B cell (primary cell): ENCODE data around the gene C6orf89. TPM values are rescaled to one million over a fixed set of nuclear protein-coding genes. Genes with fewer than 3 reads are reported as not detected.

Source experiments
- ATAC-seq: fragments of 200-7000 bp; cut with Tn5 transposase; one replicate; pipeline ENCODE4 v1.10.0; 2021; ENCODE audit warnings: low read depth, mild to moderate bottlenecking, moderate number of reproducible peaks, moderate library complexity
- CTCF ChIA-PET: fragments of 350-600 bp; sonication (Branson Sonifier 250); formaldehyde crosslinking; loops from one replicate; lab custom pipeline; 2021; ENCODE audit warnings: antibody characterized with exemption, inconsistent platforms; lab: Charles Lee
- POLR2A ChIA-PET: fragments of 350-600 bp; sonication (Branson Sonifier 250); formaldehyde crosslinking; loops from one replicate; lab custom pipeline; 2021; ENCODE audit warnings: antibody characterized with exemption; lab: Charles Lee
- DNase-seq: peaks from one replicate; pipeline ENCODE4 v3.0.0; 2013
- H2AFZ ChIP-seq: 2 replicates; pipeline ENCODE4 v1.6.1; 2012; ENCODE audit warnings: mild to moderate bottlenecking, low read depth, low read length; ENCODE audit not compliant: insufficient read depth, poor library complexity, severe bottlenecking
- H3K27ac ChIP-seq, 2 donors: 1 replicate in 1 of 2; 2 replicates in 1 of 2; pipeline ENCODE4 v1.5.1; 2012 to 2013; ENCODE audit warnings: low read length in 2 of 2, mild to moderate bottlenecking in 2 of 2, moderate library complexity in 1 of 2
- H3K27me3 ChIP-seq, 4 experiments: fragments of 200-600 bp in 1 of 4; sonication (generic) in 1 of 4; replicated peaks in 1 of 4; 1 replicate in 2 of 4; 2 replicates in 2 of 4; pipeline versions ENCODE4 v1.6.1 to v1.7.0; 2013 to 2016; ENCODE audit warnings: low read length in 3 of 4, mild to moderate bottlenecking in 2 of 4, mixed read lengths in 1 of 4, moderate library complexity in 1 of 4; ENCODE audit not compliant: insufficient read depth in 4 of 4, control insufficient read depth in 3 of 4; ENCODE audit errors: control extremely low read depth in 1 of 4
- H3K36me3 ChIP-seq, 2 experiments: replicated peaks in 1 of 2; 1 replicate in 1 of 2; 2 replicates in 1 of 2; pipeline versions ENCODE4 v1.6.1 to v1.7.1; 2013; ENCODE audit warnings: low read length in 1 of 2; ENCODE audit not compliant: insufficient read depth in 2 of 2, control insufficient read depth in 1 of 2; ENCODE audit errors: control extremely low read depth in 1 of 2, extremely low read depth in 1 of 2
- H3K4me1 ChIP-seq, 2 donors: fragments of 200-600 bp in 1 of 2; sonication (generic) in 1 of 2; 1 replicate in 1 of 2; 2 replicates in 1 of 2; pipeline versions ENCODE4 v1.5.1 to v1.6.1; 2013 to 2017; ENCODE audit warnings: low read length in 2 of 2; ENCODE audit not compliant: control insufficient read depth in 2 of 2, insufficient read depth in 2 of 2
- H3K4me2 ChIP-seq: replicated peaks from 2 replicates; pipeline ENCODE3; 2012; ENCODE audit warnings: mild to moderate bottlenecking, low read depth, low read length; ENCODE audit not compliant: poor library complexity, severe bottlenecking
- H3K4me3 ChIP-seq, 5 experiments: fragments of 200-600 bp in 1 of 5; sonication (generic) in 1 of 5; 1 replicate in 3 of 5; 2 replicates in 2 of 5; pipeline versions ENCODE4 v1.5.1 to v1.7.0; 2011 to 2016; ENCODE audit warnings: low read length in 4 of 5, mild to moderate bottlenecking in 4 of 5, low read depth in 2 of 5, control low read depth in 1 of 5, moderate library complexity in 1 of 5; ENCODE audit not compliant: insufficient read depth in 1 of 5; ENCODE audit errors: control extremely low read depth in 1 of 5, extremely low read depth in 1 of 5
- H3K79me2 ChIP-seq: fragments of 200-600 bp; sonication (generic); one replicate; pipeline ENCODE4 v1.6.0; 2016; ENCODE audit warnings: low read length; ENCODE audit not compliant: control insufficient read depth, insufficient read depth
- H3K9ac ChIP-seq: fragments of 200-600 bp; sonication (generic); 2 replicates; pipeline ENCODE4 v1.6.1; 2017; ENCODE audit warnings: mild to moderate bottlenecking, low read length, moderate library complexity
- H3K9me3 ChIP-seq, 3 donors: one replicate each; pipeline versions ENCODE4 v1.6.1 to v1.7.1; 2013; ENCODE audit warnings: low read length in 2 of 3; ENCODE audit not compliant: control insufficient read depth in 2 of 3, insufficient read depth in 1 of 3; ENCODE audit errors: control extremely low read depth in 1 of 3
- H4K20me1 ChIP-seq: 2 replicates; pipeline ENCODE4 v1.6.0; 2012; ENCODE audit warnings: mild to moderate bottlenecking, low read length; ENCODE audit not compliant: insufficient read depth, control insufficient read depth, poor library complexity, severe bottlenecking
- H3K27ac Mint-ChIP-seq: one replicate; pipeline ENCODE4 v1.8.0; 2021; ENCODE audit warnings: mixed read lengths
- H3K27me3 Mint-ChIP-seq: one replicate; pipeline ENCODE4 v1.8.0; 2021; ENCODE audit warnings: mixed read lengths
- H3K4me1 Mint-ChIP-seq: one replicate; pipeline ENCODE4 v1.8.0; 2021; ENCODE audit warnings: mixed read lengths
- H3K4me3 Mint-ChIP-seq: one replicate; pipeline ENCODE4 v1.8.0; 2021; ENCODE audit warnings: mixed read lengths
- H3K9me3 Mint-ChIP-seq: one replicate; pipeline ENCODE4 v1.8.0; 2022; ENCODE audit warnings: mixed read lengths; ENCODE audit not compliant: insufficient read depth
- EZH2 ChIP-seq: IDR thresholded peaks from 2 replicates; pipeline ENCODE4 v1.6.1; 2012; ENCODE audit warnings: borderline replicate concordance, low read depth, mild to moderate bottlenecking, moderate library complexity, low read length; ENCODE audit not compliant: insufficient read depth, poor library complexity, severe bottlenecking
- WGBS: methylation state at CpG from one replicate; pipeline ENCODE4 v1.1.5; 2013; ENCODE audit warnings: missing lambda C conversion rate; ENCODE audit not compliant: insufficient coverage; 5-methylcytosine and 5-hydroxymethylcytosine counted together
- intact Hi-C: fragments of 100-400 bp; cut with micrococcal nuclease; formaldehyde crosslinking; loops from one replicate; pipeline ENCODE4 v1.10.0; 2022
- polyA plus RNA-seq: library from polyadenylated mRNA; depleted of rRNA; stranded (reverse); fragments of >200 nt; gene quantifications from 2 replicates; pipeline ENCODE4 v1.2.3, GENCODE V29; 2012
- total RNA-seq, 2 donors: library from RNA; stranded (reverse); fragments of 120-200 nt in 1 of 2; gene quantifications; 1 replicate in 1 of 2; 2 replicates in 1 of 2; pipeline versions ENCODE4 v1.2.3 to v1.2.4, GENCODE V29; 2013 to 2022
- TF ChIP-seq, protein P1 (sequence below): fragments of 200-600 bp; IDR thresholded peaks from one replicate; pipeline ENCODE4 v1.8.0; 2022; ENCODE audit warnings: antibody characterized with exemption, mild to moderate bottlenecking

The C6orf89 gene
- total and polyA plus RNA-seq, 2 donors (not counting 1 experiment from before 2014, with no cell fraction given) = 13.0 to 35.3 TPM

DNA sequence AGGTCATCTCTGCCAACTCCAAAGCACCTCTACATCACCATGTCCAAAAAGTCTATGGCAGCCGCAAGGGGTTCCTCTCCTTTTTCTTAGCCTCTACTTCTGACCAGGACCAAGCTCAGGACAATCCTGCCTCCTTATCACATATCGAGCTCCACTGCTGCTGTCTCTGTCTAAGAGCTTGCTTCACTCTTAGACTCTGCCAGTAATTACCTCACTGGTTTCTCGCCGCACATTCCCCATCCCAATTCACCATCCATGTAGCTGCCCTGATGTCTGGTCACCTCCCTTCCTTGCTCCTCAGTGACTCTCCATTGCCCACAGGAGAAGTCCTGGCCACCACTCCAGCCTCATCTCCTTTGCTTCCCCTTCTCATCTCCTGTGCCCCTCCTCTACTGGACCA, 44.7 kb downstream of the C6orf89 start:
- TF ChIP-seq, protein P1, sequence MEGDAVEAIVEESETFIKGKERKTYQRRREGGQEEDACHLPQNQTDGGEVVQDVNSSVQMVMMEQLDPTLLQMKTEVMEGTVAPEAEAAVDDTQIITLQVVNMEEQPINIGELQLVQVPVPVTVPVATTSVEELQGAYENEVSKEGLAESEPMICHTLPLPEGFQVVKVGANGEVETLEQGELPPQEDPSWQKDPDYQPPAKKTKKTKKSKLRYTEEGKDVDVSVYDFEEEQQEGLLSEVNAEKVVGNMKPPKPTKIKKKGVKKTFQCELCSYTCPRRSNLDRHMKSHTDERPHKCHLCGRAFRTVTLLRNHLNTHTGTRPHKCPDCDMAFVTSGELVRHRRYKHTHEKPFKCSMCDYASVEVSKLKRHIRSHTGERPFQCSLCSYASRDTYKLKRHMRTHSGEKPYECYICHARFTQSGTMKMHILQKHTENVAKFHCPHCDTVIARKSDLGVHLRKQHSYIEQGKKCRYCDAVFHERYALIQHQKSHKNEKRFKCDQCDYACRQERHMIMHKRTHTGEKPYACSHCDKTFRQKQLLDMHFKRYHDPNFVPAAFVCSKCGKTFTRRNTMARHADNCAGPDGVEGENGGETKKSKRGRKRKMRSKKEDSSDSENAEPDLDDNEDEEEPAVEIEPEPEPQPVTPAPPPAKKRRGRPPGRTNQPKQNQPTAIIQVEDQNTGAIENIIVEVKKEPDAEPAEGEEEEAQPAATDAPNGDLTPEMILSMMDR = no peak
- TF ChIP-seq EZH2 = no peak
- ChIA-PET POLR2A (interaction anchor here (0.5 kb wide), 1 partner anchor 14 kb away, joined by 7 read pairs; no protein-coding TSS in a partner anchor), CTCF (no interaction called here)

DNA sequence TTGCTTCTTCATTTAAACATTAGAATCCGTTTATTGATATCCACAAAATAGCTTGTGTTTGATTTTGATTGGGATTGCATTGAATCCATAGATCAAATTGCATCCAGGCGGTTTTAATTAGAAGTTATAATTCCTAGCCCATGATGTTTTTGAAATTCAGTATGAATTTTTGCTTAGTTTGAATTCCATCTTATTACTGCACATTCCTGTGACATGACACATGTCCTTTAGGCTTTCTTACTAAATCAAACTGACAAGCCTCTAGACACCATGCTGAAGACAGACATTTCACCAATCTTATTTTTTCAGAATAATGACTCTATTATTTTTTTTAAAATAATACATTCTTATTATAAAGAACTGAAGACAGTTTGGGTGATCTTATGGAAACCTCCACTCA, 47.4 kb downstream of the C6orf89 start:
- no CpG with 5 or more reads among the region's 2 CpGs for WGBS
- CTCF ChIA-PET = interaction anchor here (0.9 to 1.2 kb wide), 3 partner anchors 17 to 276 kb away, joined by 3 to 5 read pairs (median 3); no protein-coding TSS in a partner anchor
- H3K4me1 Mint-ChIP-seq = no peaks in the 10 kb centered on the region

More for the DNA sequence above, 44.7 kb downstream of the C6orf89 start:
- Histone ChIP-seq H3K27ac (no peak overlapping the region), H3K9ac (no peak overlapping the region), H3K27me3 (no peaks in the 10 kb centered on the region), H3K4me3 (no peak overlapping the region), H3K4me1 (no peaks in the 10 kb centered on the region), H3K79me2 (no peaks in the 10 kb centered on the region), H4K20me1 (no peaks in the 10 kb centered on the region), H3K4me2 (no peak overlapping the region), H3K9me3 (no peaks in the 10 kb centered on the region), H2AFZ (no peak overlapping the region), H3K36me3 (no peaks in the 10 kb centered on the region)
- H3K27me3 Mint-ChIP-seq = no peaks in the 10 kb centered on the region
- DNase-seq (no peak), ATAC-seq (no peak)
- H3K4me3 Mint-ChIP-seq = no peak overlapping the region
- 97% methylated on average over 4 of the region's 4 CpGs for WGBS
- peaks cover 5% of the 10 kb centered on the region for H3K4me1 Mint-ChIP-seq
- no peak overlapping the region for H3K27ac Mint-ChIP-seq
- intact Hi-C loops = no loop called here
- no peaks in the 10 kb centered on the region for H3K9me3 Mint-ChIP-seq

More for the DNA sequence above, 47.4 kb downstream of the C6orf89 start:
- intact Hi-C loops = no loop called here
- Histone ChIP-seq H3K9ac (no peak overlapping the region), H2AFZ (no peak overlapping the region), H3K9me3 (no peaks in the 10 kb centered on the region), H3K27me3 (no peaks in the 10 kb centered on the region), H3K4me1 (no peaks in the 10 kb centered on the region), H3K36me3 (no peaks in the 10 kb centered on the region), H3K27ac (no peak overlapping the region), H3K79me2 (no peaks in the 10 kb centered on the region), H3K4me3 (no peak overlapping the region), H4K20me1 (no peaks in the 10 kb centered on the region), H3K4me2 (no peak overlapping the region)
- ATAC-seq (no peak), DNase-seq (no peak)
- Mint-ChIP-seq H3K4me3 (no peak overlapping the region), H3K27ac (no peak overlapping the region), H3K27me3 (no peaks in the 10 kb centered on the region), H3K9me3 (no peaks in the 10 kb centered on the region)
- TF ChIP-seq EZH2 = no peak
- TF ChIP-seq, protein P1 = no peak
- POLR2A ChIA-PET = no interaction called here
